ENCODE results near the gene FHIP1B. TPM values are rescaled to one million over a fixed set of nuclear protein-coding genes. Genes with fewer than 3 reads are reported as not detected.

FHIP1B gene
- total RNA-seq, 1 donor from 2014 or later = 6.9 TPM

DNA sequence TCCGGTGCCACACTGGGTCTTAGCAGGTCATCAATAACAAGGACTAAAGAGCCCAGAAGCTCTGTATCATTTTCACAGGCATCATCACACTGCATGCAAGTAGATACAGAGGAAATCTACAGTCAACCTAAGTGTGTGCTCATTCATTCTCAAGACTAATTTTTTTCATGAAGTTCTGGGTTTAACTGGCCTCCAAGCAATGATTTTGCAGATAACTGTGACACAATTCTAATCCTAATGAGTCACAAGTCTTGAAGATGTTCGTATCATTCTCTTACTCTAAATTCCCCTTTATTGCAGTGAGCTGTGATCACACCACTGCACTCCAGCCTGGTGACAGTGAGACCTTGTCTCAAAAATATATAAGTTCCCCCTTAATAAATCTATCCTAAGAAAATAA, 33.0 kb downstream of the FHIP1B start:
- no peak for DNase-seq (ENCODE audit: low read depth in 2 of 2)

DNA sequence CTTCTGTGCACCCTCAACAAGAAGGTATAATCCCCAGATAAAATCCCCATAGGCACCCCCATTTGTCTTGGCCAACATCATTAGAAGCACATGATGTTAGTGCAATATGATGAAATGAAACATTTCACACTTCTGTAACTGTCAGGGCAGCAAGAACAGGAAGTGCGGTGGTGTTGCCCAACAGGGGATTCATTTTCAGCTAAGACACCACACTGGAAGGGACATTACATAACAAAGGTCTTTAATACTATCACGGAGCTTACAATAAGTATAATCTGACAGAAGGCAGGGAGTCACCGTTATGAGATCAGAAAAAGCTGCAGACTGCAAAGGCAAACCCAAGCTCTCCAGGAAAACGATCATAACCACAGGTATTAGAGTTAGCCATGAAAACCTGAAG, 33.5 kb downstream of the FHIP1B start:
- DNase-seq (ENCODE audit: low read depth in 2 of 2) = no peak

DNA sequence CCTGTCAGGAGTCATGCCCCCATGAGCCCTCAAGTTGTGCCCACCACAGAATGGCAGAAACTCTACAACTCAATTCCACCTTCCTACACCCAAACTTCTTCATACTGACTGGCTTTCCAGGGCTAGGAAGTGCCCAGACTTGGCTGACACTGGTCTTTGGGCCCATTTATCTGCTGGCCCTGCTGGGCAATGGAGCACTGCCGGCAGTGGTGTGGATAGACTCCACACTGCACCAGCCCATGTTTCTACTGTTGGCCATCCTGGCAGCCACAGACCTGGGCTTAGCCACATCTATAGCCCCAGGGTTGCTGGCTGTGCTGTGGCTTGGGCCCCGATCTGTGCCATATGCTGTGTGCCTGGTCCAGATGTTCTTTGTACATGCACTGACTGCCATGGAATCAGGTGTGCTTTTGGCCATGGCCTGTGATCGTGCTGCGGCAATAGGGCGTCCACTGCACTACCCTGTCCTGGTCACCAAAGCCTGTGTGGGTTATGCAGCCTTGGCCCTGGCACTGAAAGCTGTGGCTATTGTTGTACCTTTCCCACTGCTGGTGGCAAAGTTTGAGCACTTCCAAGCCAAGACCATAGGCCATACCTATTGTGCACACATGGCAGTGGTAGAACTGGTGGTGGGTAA, 35.1 kb downstream of the FHIP1B start, which contains the start of gene OR52W1:
Gene OR52W1 (plus strand): TSS at position 51 of the 637 bp plus-strand sequence. CDS start 0 bp downstream, at position 51.
- no peak for DNase-seq (ENCODE audit: low read depth in 2 of 2)

DNA sequence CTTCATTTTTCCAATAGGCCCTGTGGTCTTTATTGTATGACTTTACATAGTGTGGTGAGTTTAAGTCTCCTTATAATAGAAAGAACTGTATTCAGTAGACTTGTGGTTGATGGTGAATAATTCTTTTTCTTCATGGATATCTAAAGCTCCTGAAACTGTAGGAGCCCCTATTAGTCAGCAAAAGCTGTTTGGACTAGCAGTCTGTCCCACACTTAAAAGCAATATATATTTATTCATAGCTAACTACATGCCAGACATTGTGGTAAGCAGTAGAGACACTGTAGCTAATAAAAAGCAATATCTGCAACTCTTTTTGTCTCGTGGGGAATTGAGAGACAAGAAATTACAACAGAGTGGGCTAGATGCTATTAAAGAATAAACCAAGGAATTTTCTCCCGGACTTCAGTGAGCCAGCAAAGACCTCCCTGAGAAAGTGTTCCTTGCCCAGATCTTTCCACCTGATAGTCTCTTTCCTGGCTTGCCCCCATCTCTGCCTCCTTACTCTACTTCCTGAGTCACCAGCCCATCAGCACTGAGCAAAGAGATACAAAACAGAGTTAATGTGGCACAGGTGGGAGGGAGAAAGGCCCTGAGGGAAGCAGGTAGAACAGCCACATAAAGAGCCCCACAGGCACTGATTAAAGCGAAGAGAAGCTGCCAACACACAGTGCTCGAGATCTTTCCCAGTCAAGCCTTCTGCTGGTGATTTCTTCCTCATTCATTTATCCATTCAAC, 36.8 kb downstream of the FHIP1B start:
- no peak for DNase-seq (ENCODE audit: low read depth in 2 of 2)

DNA sequence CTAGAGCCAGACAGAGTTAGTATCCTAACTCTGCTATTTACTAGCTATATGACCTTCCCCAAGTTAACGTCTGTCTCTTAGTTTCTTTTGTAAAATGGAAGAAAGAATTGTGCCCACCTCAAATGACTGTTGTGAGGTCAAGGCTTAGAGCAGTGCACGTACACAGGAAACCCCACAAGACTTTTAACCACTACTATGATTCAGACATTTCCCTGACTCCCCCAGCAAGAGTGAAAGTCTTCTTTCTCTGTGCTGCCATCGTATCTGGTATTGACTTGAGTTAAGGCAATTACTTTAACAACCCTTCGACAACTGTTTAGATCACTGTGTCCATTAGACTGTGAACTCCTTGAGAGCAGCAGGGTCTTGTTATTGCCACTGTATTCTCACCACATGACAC, 38.0 kb downstream of the FHIP1B start:
- no peak for DNase-seq (ENCODE audit: low read depth in 2 of 2)

DNA sequence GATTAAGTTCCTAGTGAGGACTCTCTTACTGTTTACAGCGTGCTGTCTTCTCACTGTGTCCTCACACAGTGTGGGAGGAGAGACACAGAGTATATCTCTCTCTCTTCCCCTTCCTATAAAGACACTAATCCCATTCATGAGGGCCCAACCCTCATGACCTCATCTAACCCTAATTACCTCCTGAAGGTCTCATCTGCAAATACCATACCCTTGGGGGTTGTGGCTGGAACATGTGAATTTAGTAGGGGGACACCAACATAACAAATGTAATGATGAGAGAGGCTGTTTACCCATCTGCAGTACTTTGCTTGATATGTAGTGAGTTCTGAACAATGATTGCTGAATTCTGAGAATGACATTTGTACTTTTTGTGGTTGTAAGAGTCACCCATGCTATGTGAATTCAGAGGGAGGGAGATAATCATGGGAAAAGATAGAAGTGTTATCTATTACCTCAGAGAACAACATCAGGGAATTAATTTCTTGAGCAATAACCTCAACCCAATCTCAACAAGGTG, 40.3 kb downstream of the FHIP1B start:
- DNase-seq (ENCODE audit: low read depth in 2 of 2) = no peak

DNA sequence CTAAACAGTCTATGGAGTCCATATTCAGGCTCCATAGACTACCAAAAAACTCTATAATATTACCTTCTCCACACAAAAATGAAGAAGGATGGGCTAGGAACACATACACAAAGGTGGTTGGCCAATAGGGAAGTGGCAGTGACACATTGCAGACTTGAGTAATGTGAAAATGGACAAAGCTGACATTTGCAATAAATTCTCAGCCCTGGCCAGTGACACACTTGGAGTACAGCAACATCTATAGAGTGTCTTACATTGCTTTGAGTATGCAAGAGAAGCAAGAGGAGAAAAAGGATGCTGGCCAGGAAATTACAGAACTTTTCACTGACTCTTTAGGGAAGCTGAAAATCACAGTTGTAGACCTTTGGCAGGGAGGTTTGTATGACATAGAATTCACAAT, 42.7 kb downstream of the FHIP1B start:
- no peak for DNase-seq (ENCODE audit: low read depth in 2 of 2)

DNA sequence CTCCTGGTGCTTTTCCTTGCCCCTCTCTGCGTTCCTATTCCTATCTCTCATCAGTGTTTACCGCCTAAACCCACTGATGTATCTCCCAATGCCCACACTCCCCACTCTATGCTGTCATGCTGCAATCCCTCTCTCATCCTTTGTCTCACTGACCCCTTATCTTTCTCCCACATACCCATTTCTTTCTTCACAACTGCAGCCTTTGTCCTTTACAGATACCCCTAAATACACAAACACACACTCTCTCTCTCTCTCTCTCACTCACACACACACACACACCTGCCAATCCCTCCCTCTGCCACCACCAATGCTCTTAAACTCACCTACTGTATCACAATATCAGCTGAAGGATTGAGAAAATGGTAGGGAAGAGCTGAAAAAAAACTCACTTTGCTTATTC, 59.0 kb downstream of the FHIP1B start:
- no peak for DNase-seq (ENCODE audit: low read depth in 2 of 2)

DNA sequence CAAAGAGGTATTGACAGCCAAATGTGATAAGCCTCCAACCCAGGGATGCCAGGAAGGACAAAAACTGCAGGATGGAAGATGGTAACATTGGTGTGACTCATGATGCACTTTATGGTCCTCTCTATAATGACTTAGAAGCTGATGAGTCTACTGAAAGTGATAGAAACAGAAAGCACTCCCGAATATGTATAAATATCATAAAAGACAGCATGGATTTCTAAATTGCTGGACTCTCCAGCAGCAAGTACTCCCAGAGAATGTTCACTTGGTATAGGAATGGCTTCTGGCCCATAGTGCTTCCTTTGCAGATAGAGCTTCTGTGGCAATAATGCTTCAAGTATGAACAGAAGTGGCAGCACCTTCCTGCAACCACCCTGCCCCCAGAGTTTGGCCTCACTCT, 64.2 kb downstream of the FHIP1B start, which contains the start of gene OR52B2:
Gene OR52B2 (minus strand): TSS at position 101 of the 400 bp plus-strand sequence. CDS start 0 bp downstream, at position 101.
- no peak for DNase-seq (ENCODE audit: low read depth in 2 of 2)

Other genes with a start within 250 kb of the FHIP1B start
- not detected in 2 replicates for gene OR52L1, start 247.7 kb downstream of the FHIP1B start, total RNA-seq
- not detected in 2 replicates for gene OR56A4, start 227.7 kb downstream of the FHIP1B start, total RNA-seq
- gene OR56A1, start 203.9 kb downstream of the FHIP1B start, total RNA-seq = not detected in 2 replicates
- not detected in 2 replicates for gene OR56B4, start 127.0 kb downstream of the FHIP1B start, total RNA-seq
- gene OR52B2, start 64.3 kb downstream of the FHIP1B start, total RNA-seq = not detected in 2 replicates
- gene OR52W1, start 35.4 kb downstream of the FHIP1B start, total RNA-seq = not detected in 2 replicates
- not detected in 2 replicates for gene C11orf42, start 29.1 kb downstream of the FHIP1B start, total RNA-seq
- not detected in 2 replicates for gene CNGA4, start 4.5 kb upstream of the FHIP1B start, total RNA-seq
- gene CCKBR, start 25.2 kb upstream of the FHIP1B start, total RNA-seq = not detected in 2 replicates
- gene CAVIN3, start 85.9 kb upstream of the FHIP1B start, total RNA-seq = 106 and 127 TPM in 2 replicates
- 13.7 and 20.7 TPM in 2 replicates for gene SMPD1, start 155.8 kb upstream of the FHIP1B start, total RNA-seq
- gene APBB1, start 184.5 kb upstream of the FHIP1B start, total RNA-seq = 23.1 and 34.4 TPM in 2 replicates
- gene HPX, start 206.4 kb upstream of the FHIP1B start, total RNA-seq = 0.13 and 0.25 TPM in 2 replicates
- gene TRIM3, start 239.3 kb upstream of the FHIP1B start, total RNA-seq = 15.3 and 23.3 TPM in 2 replicates
- gene ARFIP2, start 246.7 kb upstream of the FHIP1B start, total RNA-seq = 34.1 and 40.2 TPM in 2 replicates
- 21.4 and 30.5 TPM in 2 replicates for gene TIMM10B, start 246.9 kb upstream of the FHIP1B start, total RNA-seq

All from dermis microvascular lymphatic vessel endothelial cell (primary cell).